Esophagus muscularis mucosa (tissue), 4 donors: ENCODE data around the gene TMEM50A.
"Not testable (repeated sequence)": the region's sequence is repeated elsewhere in the genome, so short reads cannot be mapped to it uniquely, and the experiment has no call there.

Source experiments
- CTCF ChIP-seq, 3 experiments: fragments of 200-600 bp in 2 of 3; fragments of 450-650 bp in 1 of 3; sonication (generic) in 2 of 3; IDR thresholded peaks; one replicate each; pipeline ENCODE4 v1.5.1; 2017 to 2019; ENCODE audit warnings: antibody characterized with exemption in 3 of 3, mild to moderate bottlenecking in 2 of 3, moderate library complexity in 1 of 3
- EP300 ChIP-seq: sonication (generic); formaldehyde crosslinking; IDR thresholded peaks from one replicate; pipeline ENCODE4 v1.6.1; 2017; ENCODE audit warnings: antibody characterized with exemption
- POLR2A ChIP-seq: fragments of 450-650 bp; IDR thresholded peaks from one replicate; pipeline ENCODE4 v1.6.1; 2017; ENCODE audit warnings: antibody characterized with exemption, moderate library complexity, mild to moderate bottlenecking, low read depth
- POLR2AphosphoS5 ChIP-seq, 2 donors: sonication (generic); formaldehyde crosslinking; IDR thresholded peaks; one replicate each; pipeline ENCODE4 v1.6.1; 2017; ENCODE audit warnings: antibody characterized with exemption in 2 of 2

- TF ChIP-seq EP300; CTCF (IDR thresholded peaks at IDR 0.05); POLR2AphosphoS5 (IDR thresholded peaks at IDR 0.05); POLR2A: not testable (repeated sequence)
These were observed 31.6 kb downstream of the TMEM50A start for GRCh38 chr1:25369691-25370271.
